CD4-positive, CD25-positive, alpha-beta regulatory T cell (primary cell): ENCODE data around the gene NAV1. TPM values are rescaled to one million over a fixed set of nuclear protein-coding genes. Genes with fewer than 3 reads are reported as not detected.
A peak's percentile ranks its signal among the peaks of the same experiment; 100 is the strongest.

Experiments
- ATAC-seq, 2 donors: fragments of 150-1000 bp; cut with Tn5 transposase; one replicate each; pipeline ENCODE4 v1.10.0; 2021; ENCODE audit warnings: low read depth in 2 of 2, moderate number of reproducible peaks in 2 of 2, moderate library complexity in 1 of 2
- DNase-seq, 3 donors: peaks; one replicate each; pipeline versions ENCODE4 v3.0.0 to v3.0.0-alpha.2; 2012 to 2022; ENCODE audit warnings: mixed read lengths in 1 of 3
- H3K27ac ChIP-seq: one replicate; pipeline ENCODE4 v1.7.0; 2013; ENCODE audit warnings: mild to moderate bottlenecking, low read length; ENCODE audit not compliant: insufficient read depth, poor library complexity, severe bottlenecking
- H3K27me3 ChIP-seq: one replicate; pipeline ENCODE4 v1.7.0; 2013; ENCODE audit warnings: low read length; ENCODE audit not compliant: control insufficient read depth, insufficient read depth
- H3K36me3 ChIP-seq: one replicate; pipeline ENCODE4 v1.7.0; 2013; ENCODE audit warnings: mild to moderate bottlenecking, low read length, moderate library complexity; ENCODE audit not compliant: control insufficient read depth, insufficient read depth
- H3K4me1 ChIP-seq: 2 replicates; pipeline ENCODE4 v1.7.0; 2013; ENCODE audit warnings: mild to moderate bottlenecking, low read length; ENCODE audit not compliant: insufficient read depth, control insufficient read depth, poor library complexity, severe bottlenecking
- H3K4me3 ChIP-seq: one replicate; pipeline ENCODE4 v1.7.0; 2013; ENCODE audit warnings: low read depth, mild to moderate bottlenecking, low read length, moderate library complexity
- H3K9me3 ChIP-seq, 2 experiments: 1 replicate in 1 of 2; 2 replicates in 1 of 2; pipeline ENCODE4 v1.7.0; 2013; ENCODE audit warnings: low read length in 2 of 2, mild to moderate bottlenecking in 1 of 2, moderate library complexity in 1 of 2; ENCODE audit not compliant: control insufficient read depth in 2 of 2
- H3K27ac Mint-ChIP-seq, 3 donors: one replicate each; pipeline ENCODE4 v1.8.0; 2020 to 2022; ENCODE audit warnings: mild to moderate bottlenecking in 3 of 3, mixed read lengths in 3 of 3, moderate library complexity in 2 of 3
- H3K27me3 Mint-ChIP-seq: one replicate; pipeline ENCODE4 v1.8.0; 2022; ENCODE audit warnings: mild to moderate bottlenecking, mixed read lengths
- H3K36me3 Mint-ChIP-seq: one replicate; pipeline ENCODE4 v1.8.0; 2020; ENCODE audit warnings: mixed read lengths
- H3K4me1 Mint-ChIP-seq, 4 donors: one replicate each; pipeline ENCODE4 v1.8.0; 2020 to 2022; ENCODE audit warnings: mixed read lengths in 4 of 4, mild to moderate bottlenecking in 1 of 4
- H3K4me3 Mint-ChIP-seq, 4 donors: one replicate each; pipeline ENCODE4 v1.8.0; 2020 to 2022; ENCODE audit warnings: mild to moderate bottlenecking in 4 of 4, mixed read lengths in 4 of 4, moderate library complexity in 3 of 4
- H3K9me3 Mint-ChIP-seq, 7 donors: one replicate each; pipeline ENCODE4 v1.8.0; 2020 to 2022; ENCODE audit warnings: mixed read lengths in 7 of 7, mild to moderate bottlenecking in 3 of 7, moderate library complexity in 2 of 7
- polyA plus RNA-seq, 4 donors: library from polyadenylated mRNA; unstranded; fragments of 300-500 nt; fragmentation: Illumina TruSeq; gene quantifications; one replicate each; pipeline ENCODE4 v1.2.3, GENCODE V29; 2021
- total RNA-seq: library from RNA; stranded (reverse); gene quantifications from one replicate; pipeline ENCODE4 v1.2.3, GENCODE V29; 2022

NAV1 gene
- total and polyA plus RNA-seq, 5 donors from 2014 or later: 0.39 to 4.9 (median 1.7) TPM

GRCh38 chr1:201500670-201501120 lies 38.2 kb upstream of the NAV1 start:
- H3K36me3 ChIP-seq: peaks cover 12% of the 10 kb centered on the region
- ATAC-seq (no peak), DNase-seq (no peak)
- H3K4me1 ChIP-seq: peaks cover 8% of the 10 kb centered on the region
- peaks cover 7% of the 10 kb centered on the region for H3K36me3 Mint-ChIP-seq
- no peak overlapping the region for H3K4me3 Mint-ChIP-seq
- no peaks in the 10 kb centered on the region for H3K27me3 Mint-ChIP-seq
- no peaks in the 10 kb centered on the region for H3K9me3 Mint-ChIP-seq
- H3K4me1 Mint-ChIP-seq: peaks cover 9 to 36% (median 20%) of the 10 kb centered on the region in 4 donors
- no peak overlapping the region for H3K4me3 ChIP-seq
- H3K27ac ChIP-seq: no peak overlapping the region
- H3K27me3 ChIP-seq: no peaks in the 10 kb centered on the region
- no peaks in the 10 kb centered on the region for H3K9me3 ChIP-seq
- H3K27ac Mint-ChIP-seq: peak overlapping the region in 2 of 3 donors; percentile 12 to 76

DNA sequence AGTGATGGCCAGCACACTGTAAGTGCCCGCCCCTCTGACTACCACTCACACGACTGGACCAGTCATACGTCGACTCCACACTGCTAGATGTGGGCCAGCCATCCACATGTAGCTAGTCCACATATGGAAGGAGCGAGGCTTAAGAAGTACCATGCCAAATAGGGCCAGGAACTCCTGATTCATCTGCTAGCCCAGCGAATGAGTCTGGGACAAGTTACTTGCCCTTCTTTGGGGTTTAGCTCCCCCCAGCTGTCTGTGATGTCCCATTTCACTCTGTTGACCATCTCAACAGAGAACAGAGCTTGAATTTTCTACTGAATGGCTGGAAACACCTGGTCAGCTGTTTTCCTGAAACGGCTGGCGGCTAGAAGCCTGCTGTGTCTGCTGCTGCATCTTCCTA lies 37.8 kb upstream of the NAV1 start:
- Mint-ChIP-seq H3K36me3 (peaks cover 3% of the 10 kb centered on the region), H3K27ac (peak overlapping the region in 2 of 3 donors; percentile 12 to 76), H3K27me3 (no peaks in the 10 kb centered on the region), H3K9me3 (no peaks in the 10 kb centered on the region), H3K4me1 (peaks cover 13 to 41% (median 24%) of the 10 kb centered on the region in 4 donors), H3K4me3 (peak overlapping the region in 1 of 4 donors; percentile 27)
- DNase-seq (no peak), ATAC-seq (no peak)
- no peak overlapping the region for H3K4me3 ChIP-seq
- peaks cover 8% of the 10 kb centered on the region for H3K36me3 ChIP-seq
- H3K27me3 ChIP-seq: no peaks in the 10 kb centered on the region
- H3K4me1 ChIP-seq: peaks cover 12% of the 10 kb centered on the region
- no peak overlapping the region for H3K27ac ChIP-seq
- no peaks in the 10 kb centered on the region for H3K9me3 ChIP-seq

DNA sequence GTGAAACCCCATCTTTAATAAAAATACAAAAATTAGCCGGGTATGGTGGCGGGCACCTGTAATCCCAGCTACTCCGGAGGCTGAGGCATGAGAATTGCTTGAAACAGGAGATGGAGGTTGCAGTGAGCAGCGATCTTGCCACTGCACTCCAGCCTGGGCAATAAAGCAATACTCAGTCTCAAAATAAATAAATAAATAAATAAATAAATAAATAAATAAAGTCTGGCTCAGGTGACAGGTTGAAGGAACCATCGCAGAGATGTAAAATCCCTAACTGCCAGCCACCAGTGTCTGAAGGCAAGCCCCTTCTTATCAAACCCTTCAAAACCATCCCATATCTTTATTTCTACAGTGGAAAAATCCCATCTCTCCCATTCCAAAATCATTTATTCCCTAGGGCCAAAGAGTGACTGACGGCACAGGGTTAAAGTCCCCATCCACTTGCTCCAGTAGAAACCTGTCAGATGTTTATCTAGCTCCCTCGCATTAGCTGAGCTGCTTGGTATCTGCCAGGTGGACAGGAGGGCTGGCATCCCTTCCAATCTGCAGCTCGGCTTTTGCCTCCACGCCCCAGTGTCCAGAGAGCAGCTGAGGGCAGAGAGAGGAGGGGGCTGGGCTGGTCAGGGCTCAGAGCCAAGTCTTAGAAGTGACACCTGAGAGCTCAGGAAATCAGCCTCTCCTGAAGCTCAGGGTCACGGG lies 37.0 kb upstream of the NAV1 start:
- no peak overlapping the region for H3K27ac ChIP-seq
- ATAC-seq (no peak), DNase-seq (no peak)
- H3K9me3 Mint-ChIP-seq: no peaks in the 10 kb centered on the region
- H3K4me3 Mint-ChIP-seq: no peak overlapping the region
- H3K36me3 Mint-ChIP-seq: peaks cover 3% of the 10 kb centered on the region
- H3K27me3 ChIP-seq: no peaks in the 10 kb centered on the region
- no peak overlapping the region for H3K4me3 ChIP-seq
- peaks cover 3% of the 10 kb centered on the region for H3K36me3 ChIP-seq
- no peaks in the 10 kb centered on the region for H3K9me3 ChIP-seq
- H3K4me1 Mint-ChIP-seq: peaks cover 15 to 47% (median 27%) of the 10 kb centered on the region in 4 donors
- no peaks in the 10 kb centered on the region for H3K27me3 Mint-ChIP-seq
- no peak overlapping the region for H3K27ac Mint-ChIP-seq
- H3K4me1 ChIP-seq: peaks cover 16% of the 10 kb centered on the region

GRCh38 chr1:201502511-201502857 lies 36.4 kb upstream of the NAV1 start:
- H3K27me3 ChIP-seq: no peaks in the 10 kb centered on the region
- Mint-ChIP-seq H3K36me3 (peaks cover 3% of the 10 kb centered on the region), H3K4me1 (peaks cover 15 to 51% (median 28%) of the 10 kb centered on the region in 4 donors), H3K9me3 (no peaks in the 10 kb centered on the region), H3K27ac (peak overlapping the region in 1 of 3 donors; percentile 25), H3K27me3 (no peaks in the 10 kb centered on the region), H3K4me3 (peak overlapping the region in 1 of 4 donors; percentile 37)
- H3K9me3 ChIP-seq: no peaks in the 10 kb centered on the region
- H3K4me1 ChIP-seq: peaks cover 22% of the 10 kb centered on the region
- no peak for ATAC-seq
- H3K4me3 ChIP-seq: no peak overlapping the region
- DNase-seq: no peak
- H3K36me3 ChIP-seq: peaks cover 3% of the 10 kb centered on the region
- no peak overlapping the region for H3K27ac ChIP-seq

- Histone ChIP-seq H3K36me3 (peaks cover 3% of the 10 kb centered on the region), H3K27ac (no peak overlapping the region), H3K4me3 (no peak overlapping the region), H3K27me3 (no peaks in the 10 kb centered on the region), H3K9me3 (no peaks in the 10 kb centered on the region), H3K4me1 (peaks cover 27% of the 10 kb centered on the region)
- Mint-ChIP-seq H3K27me3 (no peaks in the 10 kb centered on the region), H3K9me3 (no peaks in the 10 kb centered on the region), H3K4me1 (peaks cover 15 to 53% (median 30%) of the 10 kb centered on the region in 4 donors), H3K27ac (no peak overlapping the region), H3K36me3 (peaks cover 3% of the 10 kb centered on the region), H3K4me3 (peak overlapping the region in 2 of 4 donors; percentile 43 to 60)
- ATAC-seq (no peak), DNase-seq (no peak)
These were observed 35.3 kb upstream of the NAV1 start for GRCh38 chr1:201503397-201504176.

DNA sequence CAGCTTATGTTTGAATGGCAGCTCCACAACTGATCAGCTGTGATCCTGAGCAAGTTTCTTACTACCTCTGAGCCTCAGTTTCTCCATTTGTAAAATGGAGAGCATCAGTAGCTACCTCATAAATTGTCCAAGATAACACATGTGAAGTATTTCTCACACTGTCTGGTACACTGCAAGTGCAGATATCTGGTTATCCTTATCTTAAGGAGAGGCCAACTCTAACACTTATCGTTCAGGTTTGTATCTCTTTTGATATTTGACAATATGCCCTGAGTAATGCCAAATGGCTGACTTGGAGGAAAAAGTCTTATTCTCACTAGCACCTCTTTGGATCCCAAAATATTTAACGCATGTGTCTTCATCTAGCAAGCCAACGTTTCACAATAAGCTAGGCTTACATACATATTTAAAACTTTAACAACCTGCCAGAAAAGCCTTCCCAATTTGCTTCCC lies 34.7 kb upstream of the NAV1 start:
- H3K36me3 Mint-ChIP-seq: peaks cover 3% of the 10 kb centered on the region
- H3K9me3 Mint-ChIP-seq: no peaks in the 10 kb centered on the region
- H3K27ac ChIP-seq: no peak overlapping the region
- H3K36me3 ChIP-seq: peaks cover 1% of the 10 kb centered on the region
- H3K4me3 ChIP-seq: no peak overlapping the region
- H3K27me3 Mint-ChIP-seq: no peaks in the 10 kb centered on the region
- peaks cover 27% of the 10 kb centered on the region for H3K4me1 ChIP-seq
- no peaks in the 10 kb centered on the region for H3K9me3 ChIP-seq
- ATAC-seq (no peak), DNase-seq (no peak)
- H3K27me3 ChIP-seq: no peaks in the 10 kb centered on the region
- peak overlapping the region in 3 of 4 donors; percentile 21 to 61 (median 60) for H3K4me3 Mint-ChIP-seq
- H3K4me1 Mint-ChIP-seq: peaks cover 15 to 57% (median 33%) of the 10 kb centered on the region in 4 donors
- H3K27ac Mint-ChIP-seq: peak overlapping the region in 1 of 3 donors; percentile 14

DNA sequence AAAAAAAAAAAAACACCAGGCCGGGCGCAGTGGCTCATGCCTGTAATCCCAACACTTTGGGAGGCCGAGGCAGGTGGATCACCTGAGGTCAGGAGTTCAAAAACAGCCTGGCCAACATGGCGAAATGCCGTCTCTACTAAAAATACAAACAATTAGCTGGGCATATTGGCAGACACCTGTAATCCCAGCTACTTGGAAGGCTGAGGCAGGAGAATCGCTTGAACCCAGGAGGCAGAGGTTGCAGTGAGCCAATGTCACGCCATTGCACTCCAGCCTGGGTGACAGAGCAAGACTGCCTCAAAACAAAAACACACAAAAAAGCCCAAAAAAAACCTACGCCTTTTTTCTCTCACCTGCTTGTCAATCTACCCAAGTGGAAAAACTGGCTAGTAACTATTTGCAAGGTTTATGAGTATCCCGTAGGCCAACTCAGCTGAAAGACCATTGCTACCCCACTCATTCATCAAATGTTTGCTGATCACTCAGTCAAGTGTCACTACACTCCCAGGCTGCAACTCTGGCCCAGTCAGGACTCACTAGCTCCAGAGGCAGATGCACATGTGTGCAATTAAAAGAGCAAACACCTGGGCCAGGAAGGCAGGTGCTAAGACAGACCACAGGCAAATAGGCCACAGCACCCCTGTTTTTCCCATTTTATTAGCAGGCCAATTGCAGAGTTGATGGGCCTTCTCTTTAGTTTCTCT lies 34.0 kb upstream of the NAV1 start:
- H3K4me3 Mint-ChIP-seq: peak overlapping the region; percentile 92 to 97 (median 94)
- peak overlapping the region; percentile 87 for H3K4me3 ChIP-seq
- peaks cover 15 to 65% (median 34%) of the 10 kb centered on the region in 4 donors for H3K4me1 Mint-ChIP-seq
- ATAC-seq (no peak), DNase-seq (no peak)
- no peak overlapping the region for H3K27ac ChIP-seq
- peaks cover 3% of the 10 kb centered on the region for H3K36me3 Mint-ChIP-seq
- no peaks in the 10 kb centered on the region for H3K27me3 Mint-ChIP-seq
- peaks cover 27% of the 10 kb centered on the region for H3K4me1 ChIP-seq
- peak overlapping the region; percentile 86 to 91 (median 89) for H3K27ac Mint-ChIP-seq
- H3K36me3 ChIP-seq: no peaks in the 10 kb centered on the region
- H3K27me3 ChIP-seq: no peaks in the 10 kb centered on the region
- H3K9me3 Mint-ChIP-seq: no peaks in the 10 kb centered on the region
- H3K9me3 ChIP-seq: no peaks in the 10 kb centered on the region
